Mesothelial cell of epicardium (in vitro differentiated cells): Measurements from ENCODE around the gene FBXO10. TPM values are rescaled to one million over a fixed set of nuclear protein-coding genes. Genes with fewer than 3 reads are reported as not detected.

Source experiments
- DNase-seq, 2 experiments: peaks; one replicate each; pipeline ENCODE4 v3.0.0; 2021; ENCODE audit warnings: low spot score in 2 of 2; ENCODE audit not compliant: unreplicated experiment in 2 of 2
- H3K27ac Mint-ChIP-seq: 2 replicates; pipeline ENCODE4 v1.8.0; 2021; ENCODE audit warnings: mixed read lengths
- H3K27me3 Mint-ChIP-seq: 2 replicates; pipeline ENCODE4 v1.8.0; 2021; ENCODE audit warnings: low read depth, mixed read lengths
- H3K36me3 Mint-ChIP-seq: 2 replicates; pipeline ENCODE4 v1.8.0; 2021; ENCODE audit warnings: mixed read lengths
- H3K4me1 Mint-ChIP-seq: 2 replicates; pipeline ENCODE4 v1.8.0; 2021; ENCODE audit warnings: mixed read lengths
- H3K4me3 Mint-ChIP-seq: 2 replicates; pipeline ENCODE4 v1.8.0; 2021; ENCODE audit warnings: mild to moderate bottlenecking, moderate library complexity, mixed read lengths
- H3K9me3 Mint-ChIP-seq: 2 replicates; pipeline ENCODE4 v1.8.0; 2021; ENCODE audit warnings: mixed read lengths
- CTCF ChIP-seq: fragments of 200-600 bp; sonication (generic); IDR thresholded peaks from one replicate; pipeline ENCODE4 v1.5.0; 2021; ENCODE audit warnings: antibody characterized with exemption; ENCODE audit not compliant: unreplicated experiment
- total RNA-seq: library from RNA; stranded (reverse); gene quantifications from 3 replicates; pipeline ENCODE4 v1.2.1, GENCODE V29; 2021

Gene FBXO10
- total RNA-seq, 1 donor from 2014 or later, result 26.6 TPM

- H3K9me3 Mint-ChIP-seq, result no peaks in the 10 kb centered on the region
- no peak for TF ChIP-seq CTCF
Measured at GRCh38 chr9:37509536-37509935, 66.6 kb downstream of the FBXO10 start.

GRCh38 chr9:37508834-37509206 lies 67.4 kb downstream of the FBXO10 start:
- no peaks in the 10 kb centered on the region for H3K27me3 Mint-ChIP-seq

More at GRCh38 chr9:37509536-37509935, 66.6 kb downstream of the FBXO10 start:
- Mint-ChIP-seq H3K36me3 (peaks cover 9% of the 10 kb centered on the region), H3K4me1 (no peaks in the 10 kb centered on the region), H3K27me3 (no peaks in the 10 kb centered on the region), H3K27ac (no peak overlapping the region), H3K4me3 (no peak overlapping the region)
- DNase-seq, result no peak

DNA sequence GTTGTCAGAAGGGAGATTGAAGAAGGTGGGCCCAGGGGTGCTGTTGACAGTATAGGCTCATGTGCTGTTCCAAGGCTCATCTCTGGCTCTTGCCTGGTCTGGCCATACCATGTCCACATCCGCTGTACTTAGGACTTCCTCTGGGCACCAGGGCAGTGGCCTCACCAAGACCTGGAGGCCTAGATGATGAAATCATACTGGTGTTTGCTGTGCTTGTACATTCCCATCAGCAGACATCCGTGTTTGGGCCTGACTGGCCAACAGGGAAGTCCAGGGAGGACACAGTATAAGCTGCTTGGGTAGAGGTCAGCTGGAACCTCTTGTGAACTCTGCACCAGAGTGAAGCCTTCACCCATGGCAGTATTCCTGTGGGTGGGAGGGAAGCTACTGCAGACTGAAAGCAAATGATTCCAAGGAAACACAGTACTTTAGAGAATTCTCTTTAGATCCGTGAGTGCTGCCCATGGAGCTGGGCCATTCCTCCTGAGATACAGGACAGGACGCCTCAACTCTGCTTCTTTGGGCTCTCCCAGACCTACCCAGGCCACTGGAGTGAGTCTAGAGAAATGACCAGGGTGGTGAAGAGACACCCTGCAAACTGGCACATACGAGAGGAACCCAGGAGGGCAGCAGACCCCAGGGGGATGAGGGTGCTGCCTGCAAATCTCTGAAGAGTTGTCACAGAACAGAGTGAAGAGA lies 67.9 kb downstream of the FBXO10 start:
- Mint-ChIP-seq H3K27ac (no peak overlapping the region), H3K36me3 (peaks cover 10% of the 10 kb centered on the region), H3K4me1 (no peaks in the 10 kb centered on the region), H3K4me3 (no peak overlapping the region), H3K9me3 (no peaks in the 10 kb centered on the region), H3K27me3 (no peaks in the 10 kb centered on the region)
- no peak for DNase-seq
- TF ChIP-seq CTCF, result no peak

More at GRCh38 chr9:37508834-37509206, 67.4 kb downstream of the FBXO10 start:
- no peak for DNase-seq
- H3K4me1 Mint-ChIP-seq, result no peaks in the 10 kb centered on the region
- H3K9me3 Mint-ChIP-seq, result no peaks in the 10 kb centered on the region
- no peak overlapping the region for H3K27ac Mint-ChIP-seq
- TF ChIP-seq CTCF, result no peak
- H3K4me3 Mint-ChIP-seq, result no peak overlapping the region
- peaks cover 8% of the 10 kb centered on the region for H3K36me3 Mint-ChIP-seq

DNA sequence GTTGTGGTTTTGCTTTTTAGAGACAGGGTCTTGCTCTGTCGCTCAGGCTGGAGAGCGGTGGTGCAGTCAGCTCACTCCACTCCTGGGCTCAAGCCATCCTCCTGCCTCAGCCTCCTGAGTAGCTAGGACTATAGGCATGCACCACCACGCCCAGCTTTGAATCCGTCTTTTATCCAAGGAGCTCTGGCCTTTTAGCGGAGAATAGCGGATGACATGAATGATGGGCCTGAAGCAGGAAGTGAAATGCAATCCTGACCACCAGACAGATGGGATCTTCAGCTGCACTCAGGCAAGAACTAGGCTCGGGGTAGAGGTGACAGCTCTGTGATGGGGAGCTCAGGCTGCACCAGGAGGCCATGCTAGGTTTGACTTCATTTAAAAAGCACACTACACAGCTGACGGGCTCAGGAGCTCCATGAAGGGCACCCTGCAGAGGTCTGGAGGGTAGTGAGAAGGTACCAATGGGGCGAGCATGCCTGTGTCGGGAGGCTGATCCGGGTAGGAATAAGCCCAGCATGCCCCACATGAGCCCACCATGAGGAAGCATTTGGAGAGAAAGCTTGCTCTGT lies 68.5 kb downstream of the FBXO10 start:
- H3K4me3 Mint-ChIP-seq, result no peak overlapping the region
- H3K4me1 Mint-ChIP-seq, result no peaks in the 10 kb centered on the region
- no peak for DNase-seq
- peaks cover 17% of the 10 kb centered on the region for H3K36me3 Mint-ChIP-seq
- H3K9me3 Mint-ChIP-seq, result no peaks in the 10 kb centered on the region
- no peak for TF ChIP-seq CTCF
- no peak overlapping the region for H3K27ac Mint-ChIP-seq
- no peaks in the 10 kb centered on the region for H3K27me3 Mint-ChIP-seq

DNA sequence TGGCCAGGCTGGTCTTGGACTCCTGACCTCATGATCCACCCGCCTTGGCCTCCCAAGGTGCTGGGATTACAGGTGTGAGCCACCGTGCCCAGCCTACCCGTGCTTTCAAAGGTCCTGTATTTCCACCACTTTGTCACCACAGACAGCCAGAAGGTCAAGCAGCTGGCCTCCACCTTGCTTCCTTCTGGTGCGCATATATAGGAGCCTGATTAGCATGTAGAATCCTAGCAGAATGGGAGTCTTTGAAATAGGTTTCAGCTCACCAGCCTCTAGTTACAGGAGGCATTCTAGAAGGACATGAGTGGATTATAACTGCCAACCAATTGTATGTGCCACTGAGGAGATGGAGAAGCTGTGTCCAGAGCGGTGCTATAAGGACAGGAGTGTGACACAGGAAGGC lies 71.6 kb downstream of the FBXO10 start:
- Mint-ChIP-seq H3K4me3 (no peak overlapping the region), H3K36me3 (peaks cover 34% of the 10 kb centered on the region), H3K9me3 (no peaks in the 10 kb centered on the region), H3K27ac (no peak overlapping the region), H3K4me1 (no peaks in the 10 kb centered on the region), H3K27me3 (no peaks in the 10 kb centered on the region)
- no peak for TF ChIP-seq CTCF
- DNase-seq, result no peak
